HG02938 (cell line): ENCODE data around the gene MAP2K5.
"Not testable (repeated sequence)": the region's sequence is repeated elsewhere in the genome, so short reads cannot be mapped to it uniquely, and the experiment has no call there.

Experiments
- ATAC-seq: cut with Tn5 transposase; IDR thresholded peaks from one replicate; pipeline ENCODE4 v1.9.1; 2021; ENCODE audit warnings: mild to moderate bottlenecking, moderate library complexity; ENCODE audit not compliant: unreplicated experiment

Gene MAP2K5

GRCh38 chr15:67592245-67592644 is 49.7 kb downstream of the MAP2K5 start:
- ATAC-seq: no peak

- ATAC-seq: no peak
Measured at GRCh38 chr15:67593562-67593961, 51.1 kb downstream of the MAP2K5 start.

- no peak for ATAC-seq
Measured at GRCh38 chr15:67594770-67595169, 52.3 kb downstream of the MAP2K5 start.

DNA sequence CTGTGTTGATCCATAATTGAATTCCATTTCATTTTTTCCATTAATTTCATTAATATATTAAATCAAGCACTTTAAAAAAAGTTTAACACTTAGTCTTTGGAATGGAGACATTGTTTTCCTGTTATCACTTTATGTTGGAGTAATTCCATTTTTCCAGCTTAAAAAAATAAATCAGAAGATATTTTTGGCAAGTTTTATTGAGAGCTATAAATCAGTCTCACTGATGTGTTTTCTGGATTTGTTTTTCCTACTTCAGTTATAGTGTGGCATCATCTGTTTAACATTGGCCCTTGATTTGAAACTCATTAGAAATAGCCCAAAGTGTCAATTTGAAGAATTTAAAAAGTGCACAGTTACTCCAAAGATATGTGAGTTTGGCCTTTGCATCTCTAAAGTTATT is 53.1 kb downstream of the MAP2K5 start:
- no peak for ATAC-seq

DNA sequence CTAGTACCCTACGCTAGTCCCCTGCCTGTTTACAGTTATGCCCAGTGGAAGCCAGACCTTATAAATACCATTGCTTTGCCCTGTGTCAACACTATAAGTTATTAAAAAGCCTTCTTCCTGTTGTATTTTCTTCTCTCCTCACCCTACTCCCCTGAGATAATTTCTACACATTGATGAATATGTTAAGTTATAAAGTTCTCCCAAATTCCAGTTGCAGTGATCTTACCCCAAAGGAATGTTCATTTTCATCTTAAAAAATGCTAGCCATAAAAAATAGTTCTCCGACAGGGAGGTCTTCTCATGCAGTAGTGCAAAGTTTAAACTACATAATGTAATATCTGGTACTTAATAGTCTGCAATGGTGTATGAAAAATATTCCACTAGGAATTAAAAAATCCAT is 58.6 kb downstream of the MAP2K5 start:
- ATAC-seq: no peak

GRCh38 chr15:67603063-67603462 is 60.6 kb downstream of the MAP2K5 start:
- no peak for ATAC-seq

- ATAC-seq: no peak
Measured at GRCh38 chr15:67605871-67606270, 63.4 kb downstream of the MAP2K5 start.

GRCh38 chr15:67606742-67607141 is 64.2 kb downstream of the MAP2K5 start:
- ATAC-seq: no peak

GRCh38 chr15:67607329-67607728 is 64.8 kb downstream of the MAP2K5 start:
- ATAC-seq: no peak

GRCh38 chr15:67607959-67608637 is 65.6 kb downstream of the MAP2K5 start:
- no peak for ATAC-seq

GRCh38 chr15:67608638-67608959 is 66.1 kb downstream of the MAP2K5 start:
- ATAC-seq: no peak

DNA sequence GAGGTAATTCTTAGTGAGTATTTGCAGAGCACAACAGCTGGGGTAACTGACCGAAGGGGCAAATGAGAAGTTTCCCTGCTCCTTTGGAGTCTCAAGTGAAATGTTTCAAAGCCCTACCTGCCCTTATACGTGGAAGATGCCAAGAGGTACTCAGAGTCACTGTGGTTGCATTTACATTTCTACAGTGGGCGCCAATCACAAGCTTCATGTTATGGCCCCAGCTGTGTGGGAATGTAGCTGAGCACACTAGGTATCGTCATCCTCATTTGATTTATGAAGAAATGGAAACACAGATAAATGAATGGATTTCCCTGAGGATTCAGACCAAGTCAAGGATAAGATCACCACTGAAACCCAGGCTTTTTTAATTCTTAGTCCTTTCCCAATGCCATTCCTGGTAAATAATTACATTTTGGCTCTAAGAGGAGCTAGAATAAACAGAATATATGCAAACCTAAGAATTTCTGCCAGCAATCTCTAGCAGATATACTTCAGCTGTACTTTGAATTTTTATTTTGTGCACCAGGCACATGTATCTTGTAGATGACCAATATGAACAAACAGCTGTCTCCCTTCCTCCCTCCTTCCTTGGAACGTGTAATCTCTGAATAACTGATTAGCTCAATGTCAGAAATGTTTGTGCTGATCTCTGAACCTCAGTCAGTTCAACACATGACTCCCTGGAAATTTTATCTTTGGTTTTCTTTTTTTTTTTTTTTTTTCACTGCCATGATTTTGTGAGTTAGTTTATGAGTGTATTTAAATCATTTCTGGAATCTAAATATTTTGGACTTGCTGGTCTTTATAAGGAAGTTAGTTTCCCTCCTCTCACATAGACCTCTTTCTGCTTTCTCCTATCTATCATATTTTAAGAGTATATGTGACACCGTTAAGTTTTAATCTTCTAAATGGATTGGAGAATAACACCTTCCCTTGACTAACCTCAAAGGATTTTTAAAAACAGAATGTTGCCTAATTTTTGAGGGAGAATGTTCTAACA is 69.2 kb downstream of the MAP2K5 start:
- no peak for ATAC-seq

GRCh38 chr15:67613211-67613610 is 70.7 kb downstream of the MAP2K5 start:
- ATAC-seq: no peak

GRCh38 chr15:67613708-67614107 is 71.2 kb downstream of the MAP2K5 start:
- no peak for ATAC-seq

GRCh38 chr15:67615131-67615534 is 72.6 kb downstream of the MAP2K5 start:
- ATAC-seq: not testable (repeated sequence)

DNA sequence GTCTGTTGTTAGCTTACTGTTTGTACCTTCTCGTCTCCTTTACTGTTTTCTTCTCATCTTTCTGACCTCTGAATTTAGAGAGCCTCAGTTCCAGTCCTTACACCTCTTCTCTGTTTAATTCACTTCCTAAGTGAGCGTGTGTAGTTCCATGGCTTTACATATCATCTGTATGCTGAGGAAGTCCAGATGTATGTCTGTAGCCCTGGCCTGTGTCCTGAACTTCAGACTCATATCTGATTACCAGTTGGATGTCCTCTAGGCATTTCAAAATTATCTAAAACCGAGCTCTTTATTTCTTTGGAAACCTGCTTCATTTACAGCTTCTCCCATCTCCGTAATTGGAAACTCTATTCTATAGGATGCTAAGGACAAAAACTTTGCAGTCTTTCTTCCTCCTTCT is 75.8 kb downstream of the MAP2K5 start:
- ATAC-seq: no peak

DNA sequence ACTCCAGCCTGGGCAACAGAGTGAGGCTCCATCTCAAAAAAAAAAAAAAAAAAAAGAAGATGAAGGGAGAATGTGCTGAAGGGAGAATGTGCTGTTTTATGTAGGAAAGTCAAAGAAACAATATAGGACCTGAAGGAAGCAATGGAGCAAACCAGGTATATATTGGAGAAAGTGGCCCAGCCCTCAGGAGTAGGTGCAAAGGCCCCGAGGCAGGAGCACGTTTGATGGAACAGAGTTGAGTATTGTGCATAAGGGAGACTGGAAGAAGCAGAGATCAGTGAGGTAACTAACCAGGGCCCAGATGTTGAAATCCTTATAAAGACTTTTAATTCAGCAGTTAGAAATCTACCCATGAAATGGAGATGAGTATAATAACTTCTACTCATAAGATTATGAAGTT is 79.6 kb downstream of the MAP2K5 start:
- ATAC-seq: no peak

GRCh38 chr15:67632261-67632660 is 89.8 kb downstream of the MAP2K5 start:
- ATAC-seq: no peak

GRCh38 chr15:67635950-67636349 is 93.4 kb downstream of the MAP2K5 start:
- not testable (repeated sequence) for ATAC-seq

DNA sequence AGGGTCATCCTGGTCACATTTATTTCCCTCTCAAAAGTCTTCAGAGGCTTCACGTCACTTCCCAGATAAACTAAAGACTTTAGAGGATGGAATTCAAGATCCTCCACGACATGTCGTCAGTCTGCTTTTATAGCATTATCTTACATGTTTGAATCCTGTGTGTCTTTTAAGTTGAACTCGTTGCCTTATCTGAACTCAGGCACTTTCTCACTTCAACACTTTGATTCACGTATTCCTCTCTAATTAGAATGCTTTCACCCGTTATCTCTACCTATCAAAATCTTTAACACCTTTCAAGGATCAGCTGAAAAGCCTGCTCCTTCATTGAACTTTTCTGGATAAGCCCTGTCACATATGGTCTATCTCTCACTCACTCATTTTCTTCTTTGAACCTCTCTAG is 97.1 kb downstream of the MAP2K5 start:
- no peak for ATAC-seq

DNA sequence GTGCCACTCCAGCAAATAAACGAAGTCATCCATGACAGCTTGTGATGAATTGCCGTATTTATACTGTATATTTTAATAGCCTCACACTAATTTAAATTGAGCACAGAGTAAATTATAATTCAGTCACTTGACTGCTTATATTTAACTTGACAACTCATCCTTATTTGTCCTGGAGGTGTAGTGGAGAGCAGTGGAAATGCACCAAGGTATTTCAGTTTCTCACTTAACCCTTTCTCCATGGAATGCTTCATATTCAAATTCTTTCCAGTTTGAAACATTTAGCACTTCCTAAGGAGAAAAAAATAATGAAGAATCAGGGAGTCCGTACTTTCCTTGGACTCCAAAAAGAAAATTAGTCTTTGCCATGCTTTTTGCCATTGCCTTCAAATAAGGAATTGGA is 99.0 kb downstream of the MAP2K5 start:
- ATAC-seq: no peak

DNA sequence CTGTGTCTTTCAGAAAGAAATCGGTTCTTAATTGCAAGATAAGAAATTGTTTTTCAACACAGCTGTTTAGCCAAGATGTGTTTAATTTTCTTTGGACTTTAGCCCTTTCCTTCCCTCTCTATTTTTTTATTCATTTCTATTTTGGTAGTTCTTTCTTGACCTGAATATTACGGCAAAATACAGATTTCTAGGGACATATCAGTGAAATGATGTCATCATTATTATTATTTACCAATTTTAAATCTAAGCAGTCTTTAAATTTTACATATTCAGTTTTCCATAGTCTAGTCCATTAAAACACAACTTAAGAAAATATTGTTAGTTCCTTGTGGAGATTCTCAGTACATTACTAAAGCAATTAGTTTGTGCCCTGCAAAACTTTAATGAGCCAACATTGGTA is 104.3 kb downstream of the MAP2K5 start:
- no peak for ATAC-seq
